Measurements from ENCODE around the gene AMPD2. TPM values are rescaled to one million over a fixed set of nuclear protein-coding genes. Genes with fewer than 3 reads are reported as not detected.

Gene AMPD2
- total RNA-seq, 1 experiment from 2014 or later, result 85.8 TPM

GRCh38 chr1:109629372-109630030, 9.9 kb downstream of the AMPD2 start:
- BruUV-seq (replicated peaks), result no TSS peak
- intact Hi-C loops (cut with micrococcal nuclease; ENCODE audit: unreplicated experiment) (no loop called here), in situ Hi-C loops (cut with HindIII; ENCODE audit: low pct_unique_long_range_greater_than_20kb, low sequenced_read_pairs) (no loop called here)
- Histone ChIP-seq H3K27ac (ENCODE audit: low read length) (no peak overlapping the region), H3K27me3 (ENCODE audit: control insufficient read depth, insufficient read depth, low read length) (no peaks in the 10 kb centered on the region), H3K36me3 (ENCODE audit: control insufficient read depth, insufficient read depth, low read length) (no peaks in the 10 kb centered on the region), H3K4me1 (ENCODE audit: control insufficient read depth, insufficient read depth, low read length) (no peaks in the 10 kb centered on the region), H3K4me3 (ENCODE audit: low read depth in 2 of 2, low read length in 2 of 2) (no peak overlapping the region), H3K9me3 (ENCODE audit: control insufficient read depth, insufficient read depth, low read depth, low read length) (no peaks in the 10 kb centered on the region)
- DNase-seq (ENCODE audit: low read depth, low spot score) (no peak), ATAC-seq (no peak)
- ChIA-PET CTCF (interaction anchor here (0.7 to 1.4 kb wide), 5 partner anchors 11 to 83 kb away, joined by 3 to 6 read pairs (median 4); no protein-coding TSS in a partner anchor), POLR2A (no interaction called here)
- no peak for TF ChIP-seq SIN3A (IDR thresholded peaks at IDR 0.05; ENCODE audit: borderline replicate concordance, insufficient read depth, low read depth, low read length)
- TF ChIP-seq CTCF (IDR thresholded peaks at IDR 0.05), result no peak
- no peak for TF ChIP-seq POLR2AphosphoS5 (IDR thresholded peaks at IDR 0.05; ENCODE audit: low read depth, low read length)
- TF ChIP-seq REST (IDR thresholded peaks at IDR 0.05; ENCODE audit: insufficient read depth in 1 of 2, low read depth in 2 of 2, low read length in 1 of 2), result no peak
- TF ChIP-seq TCF7L2 (IDR thresholded peaks at IDR 0.05; ENCODE audit: low read depth, low read length), result no peak

GRCh38 chr1:109630081-109630897, 10.7 kb downstream of the AMPD2 start:
- DNase-seq (ENCODE audit: low read depth, low spot score) (no peak), ATAC-seq (no peak)
- no TSS peak for BruUV-seq (replicated peaks)
- no peaks in the 10 kb centered on the region for H3K27me3 ChIP-seq (ENCODE audit: control insufficient read depth, insufficient read depth, low read length)
- H3K4me1 ChIP-seq (ENCODE audit: control insufficient read depth, insufficient read depth, low read length), result no peaks in the 10 kb centered on the region; the same call in 1 of the 2 replicates
- no peaks in the 10 kb centered on the region for H3K36me3 ChIP-seq (ENCODE audit: control insufficient read depth, insufficient read depth, low read length)
- in situ Hi-C loops (cut with HindIII; ENCODE audit: low pct_unique_long_range_greater_than_20kb, low sequenced_read_pairs) (no loop called here), intact Hi-C loops (cut with micrococcal nuclease; ENCODE audit: unreplicated experiment) (no loop called here)
- H3K27ac ChIP-seq (ENCODE audit: low read length), result no peak overlapping the region
- ChIA-PET CTCF (interaction anchor here (0.6 to 1.4 kb wide), 9 partner anchors 8 to 333 kb away, joined by 3 to 6 read pairs (median 4); no protein-coding TSS in a partner anchor), POLR2A (no interaction called here)
- H3K4me3 ChIP-seq (ENCODE audit: low read depth in 2 of 2, low read length in 2 of 2), result no peak overlapping the region
- H3K9me3 ChIP-seq (ENCODE audit: control insufficient read depth, insufficient read depth, low read depth, low read length), result no peaks in the 10 kb centered on the region
- TF ChIP-seq CTCF (IDR thresholded peaks at IDR 0.05), result peak; percentile 40; the same call in 1 of the 2 replicates
- TF ChIP-seq SIN3A (IDR thresholded peaks at IDR 0.05; ENCODE audit: borderline replicate concordance, insufficient read depth, low read depth, low read length), result no peak
- TF ChIP-seq TCF7L2 (IDR thresholded peaks at IDR 0.05; ENCODE audit: low read depth, low read length), result no peak
- no peak for TF ChIP-seq REST (IDR thresholded peaks at IDR 0.05; ENCODE audit: insufficient read depth in 1 of 2, low read depth in 2 of 2, low read length in 1 of 2)
